Stimulated activated CD4-positive, alpha-beta T cell treated with anti-CD3 and anti-CD28 coated beads, TNF-alpha, amount 100 ng/mL, for 24 hours (primary cell): ENCODE results near the gene TMOD1.
"Not testable (repeated sequence)": the region's sequence is repeated elsewhere in the genome, so short reads cannot be mapped to it uniquely, and the experiment has no call there.

Experiments used
- DNase-seq, 3 experiments: peaks; one replicate each; pipeline ENCODE4 v3.0.0-alpha.2; 2020; ENCODE audit warnings: low read depth in 3 of 3

Gene TMOD1

DNA sequence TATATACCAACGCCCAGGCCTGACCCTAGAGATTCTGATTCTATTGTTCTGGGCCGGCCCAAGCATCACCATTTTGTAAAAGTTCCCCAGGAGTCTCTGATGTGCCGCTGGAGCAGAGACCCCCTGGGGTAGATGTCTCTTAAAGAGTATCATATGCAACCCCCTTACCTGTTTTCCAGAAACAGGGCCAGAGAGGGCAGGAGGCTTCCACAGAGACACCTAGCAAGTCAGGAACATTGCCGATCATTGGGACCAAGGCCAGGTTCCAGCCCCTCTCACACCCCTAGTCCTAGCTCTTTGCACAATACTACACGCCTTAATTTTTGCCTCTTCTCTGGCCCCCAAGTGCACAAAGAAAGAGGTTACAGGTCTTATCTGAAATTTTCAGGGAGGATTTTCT is 63.8 kb downstream of the TMOD1 start:
- no peak for DNase-seq

DNA sequence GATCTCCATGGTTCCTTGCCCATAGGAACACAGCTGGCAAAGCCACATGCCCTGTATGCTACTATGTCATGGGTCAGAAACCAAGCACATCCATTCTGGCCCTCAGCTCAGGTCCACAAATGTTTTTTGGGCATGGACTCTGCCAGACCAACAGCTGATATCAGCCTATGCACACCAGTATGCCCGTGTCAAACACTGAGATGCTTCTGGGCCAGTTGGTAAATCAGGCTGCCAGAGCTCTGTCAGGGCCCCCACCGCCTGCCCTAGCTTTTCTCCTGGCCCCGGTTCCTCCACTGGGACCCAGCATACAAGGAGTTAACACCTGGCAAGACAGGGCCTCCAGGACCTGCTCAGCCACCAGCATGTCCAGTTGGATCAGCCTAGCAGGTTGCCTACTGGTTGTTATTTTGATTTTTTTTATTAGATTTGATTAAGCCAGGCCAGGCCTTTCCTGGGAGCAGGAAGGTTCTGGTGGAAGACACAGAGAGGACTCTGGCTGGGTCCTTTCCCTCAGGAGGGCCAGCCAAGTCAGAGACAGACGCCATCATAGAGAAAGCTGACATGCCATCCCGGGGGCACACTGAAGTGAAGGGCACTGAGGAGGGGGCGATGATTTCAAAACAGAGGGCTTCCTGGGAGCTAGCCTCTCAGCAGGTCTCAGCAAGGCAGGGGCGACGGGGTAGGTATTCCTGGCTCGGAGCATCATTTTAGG is 65.9 kb downstream of the TMOD1 start:
- DNase-seq: no peak

DNA sequence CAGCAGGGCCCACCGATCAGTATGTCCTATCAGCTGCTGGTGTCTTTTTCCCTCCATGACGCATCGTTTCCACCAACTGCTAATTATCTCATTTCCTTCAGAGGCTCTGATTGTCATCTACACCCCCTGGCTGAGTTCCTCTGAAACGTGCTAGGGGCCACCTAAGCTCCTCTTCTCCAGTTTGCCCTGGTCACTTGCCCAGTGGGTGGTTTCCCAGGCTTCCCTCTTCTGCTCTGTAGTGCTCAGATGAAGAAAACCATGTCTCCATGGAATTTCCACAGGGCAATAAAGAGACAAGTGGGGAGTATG is 66.4 kb downstream of the TMOD1 start:
- DNase-seq: no peak

DNA sequence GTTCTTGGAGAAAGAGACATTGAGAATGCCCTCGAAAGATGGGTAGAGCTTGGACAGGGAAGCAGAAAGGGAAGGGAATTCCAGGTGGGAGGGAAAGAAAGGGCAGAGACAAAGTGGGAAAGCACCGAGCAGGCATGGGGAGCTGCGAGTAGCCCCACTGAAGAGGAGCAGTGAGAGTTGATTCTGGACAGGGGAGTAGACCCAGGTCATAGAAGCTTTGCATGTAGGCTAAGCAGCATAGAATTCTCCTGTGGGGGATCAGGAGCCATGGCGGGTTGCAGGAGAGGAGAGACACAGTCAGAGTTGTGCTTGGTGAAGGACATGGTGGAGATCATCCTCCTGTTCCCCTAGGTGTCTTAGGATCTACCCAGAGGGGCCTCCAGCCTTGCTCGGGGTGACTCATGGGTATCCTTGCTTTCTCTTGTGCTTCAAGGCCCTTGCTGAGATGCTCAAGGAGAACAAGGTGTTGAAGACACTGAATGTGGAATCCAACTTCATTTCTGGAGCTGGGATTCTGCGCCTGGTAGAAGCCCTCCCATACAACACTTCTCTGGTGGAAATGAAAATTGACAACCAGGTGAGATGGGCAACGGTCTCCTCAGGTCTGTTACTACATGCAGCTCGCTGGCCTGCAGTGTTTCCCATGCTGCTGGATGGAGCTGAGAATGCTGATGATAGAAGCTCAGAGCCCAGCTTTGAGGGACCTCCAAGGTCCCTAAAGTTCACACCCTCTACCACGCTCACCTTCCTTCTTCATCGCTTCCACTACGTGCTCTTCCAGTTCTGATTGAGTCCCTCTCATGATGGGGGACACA is 67.2 kb downstream of the TMOD1 start:
- no peak for DNase-seq

DNA sequence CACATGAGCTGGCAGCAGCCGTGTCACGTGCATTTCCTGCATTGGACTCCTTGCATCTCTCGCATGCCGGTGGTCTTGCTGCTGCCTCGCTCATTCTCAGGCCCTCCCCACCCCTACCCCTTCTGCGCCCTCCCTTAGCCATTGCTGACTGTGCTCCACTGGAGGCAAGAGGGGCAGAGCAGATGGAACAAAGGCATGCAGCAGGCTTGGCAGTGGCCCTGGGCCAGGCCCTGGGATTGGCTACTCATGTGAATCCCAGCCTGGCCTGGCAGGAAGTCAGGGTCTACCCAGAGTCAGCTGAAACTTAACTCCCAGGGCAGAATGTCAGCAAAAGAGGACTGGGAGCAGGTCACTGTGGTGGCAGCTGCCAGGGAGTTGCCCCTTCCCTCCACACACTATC is 69.4 kb downstream of the TMOD1 start:
- DNase-seq: no peak

DNA sequence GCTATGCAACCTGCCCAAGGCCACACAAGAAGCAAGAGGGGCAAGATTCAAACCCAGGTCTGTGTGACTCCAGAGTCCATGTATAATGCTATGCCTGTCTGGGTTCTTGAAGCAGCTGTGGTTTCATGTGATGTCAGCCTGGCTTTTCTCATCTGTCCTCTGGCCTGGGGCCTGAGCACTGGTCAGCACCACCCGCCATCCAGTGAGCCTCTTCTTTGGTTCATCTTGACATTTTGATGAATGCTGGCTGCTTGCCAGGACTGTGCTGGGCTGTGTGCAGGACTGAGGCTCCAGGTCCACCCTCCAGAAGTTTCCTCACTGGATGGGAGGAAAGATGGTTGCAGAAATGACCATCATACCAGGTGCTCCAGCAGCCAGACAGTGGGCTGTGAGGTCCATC is 70.2 kb downstream of the TMOD1 start:
- DNase-seq: no peak

DNA sequence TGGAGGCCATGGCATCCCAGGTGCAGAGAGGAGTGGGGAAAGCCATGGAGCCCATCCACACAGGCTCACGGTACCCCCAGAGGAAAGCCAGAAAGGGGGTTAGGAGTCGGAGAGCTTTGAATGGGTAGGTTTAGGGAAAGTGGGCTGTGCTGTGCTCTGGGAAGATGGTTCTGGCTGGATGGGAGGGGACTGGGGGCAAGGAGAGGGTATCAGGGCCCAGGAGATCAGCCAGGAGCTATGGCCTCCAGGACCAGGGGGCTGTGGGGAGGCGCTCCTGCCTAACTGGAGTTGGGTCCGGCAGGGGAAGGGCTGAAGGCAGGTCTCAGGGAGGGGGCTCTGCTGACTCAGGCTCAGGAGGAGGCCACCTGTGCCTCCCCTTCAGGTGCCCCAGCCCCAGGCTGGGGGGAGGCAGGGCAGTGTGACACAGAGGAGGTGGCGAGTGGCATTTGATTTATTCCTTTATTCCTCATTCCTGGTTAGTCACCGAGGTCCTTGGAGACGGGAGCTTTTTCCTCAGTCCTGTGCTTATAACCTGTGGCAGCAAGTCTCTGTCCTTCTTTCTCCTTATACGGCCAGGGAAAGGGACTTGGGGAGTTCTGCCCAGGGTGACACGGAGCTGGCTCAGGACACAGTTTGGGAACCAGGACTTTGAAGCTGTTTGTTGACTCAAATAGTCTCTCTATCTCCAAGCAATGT is 70.9 kb downstream of the TMOD1 start:
- DNase-seq: no peak

DNA sequence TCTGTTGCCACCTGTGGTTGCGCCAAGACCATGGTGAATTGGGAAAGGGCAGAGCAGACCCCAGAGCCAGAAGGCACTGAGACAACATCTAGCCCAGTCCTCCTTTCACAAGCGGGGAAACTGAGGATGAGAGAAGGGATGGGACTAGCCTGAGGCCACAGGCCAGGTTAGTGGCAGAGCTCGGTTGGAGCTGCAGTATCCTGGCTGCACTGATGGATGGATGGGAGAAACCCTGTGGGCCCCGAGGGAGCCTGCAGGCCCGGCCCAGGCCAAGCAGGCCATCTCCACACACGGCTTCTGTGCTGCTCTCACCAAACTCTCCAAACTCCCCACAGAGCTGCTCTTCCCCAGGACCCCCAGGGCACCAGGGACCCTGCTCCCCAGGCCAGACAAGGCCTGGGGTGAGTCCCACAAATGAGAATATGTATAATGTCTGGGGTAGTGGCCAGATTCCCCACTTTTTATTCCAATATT is 71.5 kb downstream of the TMOD1 start:
- no peak for DNase-seq

DNA sequence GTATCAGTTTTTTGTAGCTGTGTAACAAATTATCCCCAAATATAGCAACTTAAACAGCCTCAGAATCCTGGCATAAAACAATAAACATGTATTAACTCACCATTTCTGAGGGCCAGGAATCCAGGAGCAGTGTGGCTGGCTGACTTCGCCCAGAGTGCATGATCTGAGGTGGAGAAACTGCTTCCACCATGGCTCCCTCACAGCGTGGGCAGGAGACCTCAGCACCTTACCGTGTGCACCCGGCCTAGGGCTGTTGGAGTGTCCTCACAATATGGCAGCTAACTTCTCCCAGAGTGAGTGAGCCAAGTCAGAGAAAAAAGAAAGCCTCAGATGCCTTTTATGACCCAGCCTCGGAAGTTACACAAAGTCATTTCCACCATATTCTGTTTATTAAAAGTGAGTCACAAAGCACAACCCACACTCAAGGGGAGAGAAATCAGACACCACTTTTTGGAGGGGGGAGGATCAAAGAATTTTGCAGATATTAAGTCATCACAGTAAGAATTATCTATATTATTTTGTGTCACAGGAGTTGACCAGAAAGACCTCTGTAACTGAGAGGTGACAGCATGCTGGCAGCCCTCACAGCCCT is 72.1 kb downstream of the TMOD1 start:
- DNase-seq: no peak

DNA sequence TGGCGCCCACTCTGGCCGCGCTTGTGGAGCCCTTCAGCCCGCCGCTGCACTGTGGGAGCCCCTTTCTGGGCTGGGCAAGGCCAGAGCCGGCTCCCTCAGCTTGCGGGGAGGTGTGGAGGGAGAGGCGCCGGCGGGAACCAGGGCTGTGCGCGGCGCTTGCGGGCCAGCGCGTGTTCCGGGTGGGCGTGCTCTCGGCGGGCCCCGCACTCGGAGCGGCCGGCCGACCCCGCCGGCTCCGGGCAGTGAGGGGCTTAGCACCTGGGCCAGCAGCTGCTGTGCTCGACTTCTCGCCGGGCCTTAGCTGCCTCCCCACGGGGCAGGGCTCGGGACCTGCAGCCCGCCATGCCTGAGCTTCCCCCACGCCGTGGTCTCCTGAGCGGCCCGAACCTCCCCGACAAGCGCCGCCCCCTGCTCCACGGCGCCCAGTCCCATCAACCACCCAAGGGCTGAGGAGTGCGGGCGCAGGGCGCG is 72.7 kb downstream of the TMOD1 start:
- not testable (repeated sequence) for DNase-seq

DNA sequence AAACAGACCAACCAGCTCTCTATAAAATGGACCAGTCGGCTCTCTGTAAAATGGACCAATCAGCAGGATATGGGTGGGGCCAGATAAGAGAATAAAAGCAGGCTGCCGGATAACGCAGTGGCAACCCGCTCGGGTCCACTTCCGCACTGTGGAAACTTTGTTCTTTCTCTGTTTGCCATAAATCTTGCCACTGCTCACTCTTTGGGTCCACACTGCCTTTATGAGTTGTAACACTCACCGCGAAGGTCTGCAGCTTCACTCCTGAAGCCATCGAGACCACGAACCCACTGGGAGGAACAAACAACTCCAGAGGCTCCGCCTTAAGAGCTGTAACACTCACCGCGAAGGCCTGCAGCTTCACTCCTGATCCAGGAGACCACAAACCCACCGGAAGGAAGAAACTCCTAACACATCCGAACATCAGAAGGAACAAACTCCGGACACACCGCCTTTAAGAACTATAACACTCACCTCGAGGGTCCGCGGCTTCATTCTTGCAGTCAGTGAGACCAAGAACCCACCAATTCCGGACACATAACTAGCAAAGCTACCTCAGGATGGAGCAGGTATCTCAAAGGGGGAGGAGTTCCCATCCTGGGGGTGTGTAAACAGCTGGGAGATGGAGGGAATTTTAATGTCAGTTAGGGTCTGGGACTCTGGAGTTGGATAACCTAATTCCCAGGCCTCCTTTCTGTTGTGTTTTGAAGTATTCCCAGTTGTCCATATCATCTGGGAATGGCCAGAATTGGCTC is 73.6 kb downstream of the TMOD1 start:
- peak in 1 of 3 experiments; percentile 8 for DNase-seq

DNA sequence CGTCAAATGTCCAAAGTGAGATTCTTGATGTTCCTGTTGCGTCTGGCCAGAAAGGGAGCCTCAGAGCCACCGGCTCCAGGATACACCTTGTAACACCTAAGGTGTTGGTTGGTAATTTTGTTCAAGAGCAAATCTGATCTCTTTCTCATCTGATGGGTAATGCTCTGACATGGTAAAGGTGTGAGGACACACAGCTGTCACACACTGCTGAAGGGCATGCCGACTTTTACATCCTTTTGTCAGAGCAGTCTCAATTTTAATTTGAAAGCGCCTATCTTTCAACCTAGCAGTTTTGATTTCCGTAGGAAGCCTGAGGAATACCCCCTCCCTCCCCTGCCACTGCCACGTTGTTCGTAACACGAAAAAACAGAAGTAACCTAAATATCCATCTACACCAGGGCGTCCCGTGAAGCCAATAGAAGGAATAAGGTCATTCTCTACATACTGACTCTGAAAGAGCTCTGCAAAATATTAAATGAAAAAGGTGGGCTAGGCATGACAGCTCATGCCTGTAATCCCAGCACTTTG is 74.3 kb downstream of the TMOD1 start:
- DNase-seq: no peak

DNA sequence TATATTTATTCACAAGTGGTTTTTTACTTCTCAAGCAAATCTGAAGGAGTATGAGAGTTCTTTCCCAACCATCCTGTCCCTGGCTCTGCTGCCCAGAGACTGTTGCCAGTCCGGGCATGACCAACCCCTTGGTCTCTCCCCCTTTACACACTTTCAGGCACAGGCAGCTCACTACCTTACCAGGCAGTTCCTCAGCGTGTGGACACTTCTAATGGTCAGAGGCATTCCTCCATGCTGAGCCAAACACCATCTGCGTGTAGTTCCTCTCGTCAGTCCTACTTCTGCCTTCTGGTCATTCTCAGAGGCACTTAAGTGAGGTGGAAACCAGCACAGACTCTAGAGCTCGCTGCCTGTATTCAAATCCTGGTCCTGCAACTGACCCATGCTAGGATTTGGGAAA is 75.6 kb downstream of the TMOD1 start:
- DNase-seq: no peak

DNA sequence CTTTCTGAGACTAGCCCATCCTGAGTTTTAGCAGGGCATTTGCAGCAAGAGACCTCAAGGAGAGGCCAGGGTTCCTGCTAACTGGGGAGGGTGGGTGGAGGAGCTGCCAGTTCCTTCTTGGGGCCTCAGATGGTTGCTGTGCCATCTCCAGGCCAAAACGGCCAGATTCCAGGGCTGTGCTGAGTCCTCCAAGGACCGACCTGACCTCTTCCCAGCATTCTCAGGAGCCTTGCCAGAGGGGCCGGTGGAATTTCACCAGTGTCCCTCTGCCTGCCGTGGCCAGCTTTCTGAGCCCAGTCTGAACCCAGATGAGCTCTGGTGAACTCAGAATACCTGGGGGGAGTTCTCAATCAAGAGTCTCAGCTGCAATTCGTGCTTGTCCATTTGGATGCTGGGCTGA is 77.4 kb downstream of the TMOD1 start:
- DNase-seq: no peak

DNA sequence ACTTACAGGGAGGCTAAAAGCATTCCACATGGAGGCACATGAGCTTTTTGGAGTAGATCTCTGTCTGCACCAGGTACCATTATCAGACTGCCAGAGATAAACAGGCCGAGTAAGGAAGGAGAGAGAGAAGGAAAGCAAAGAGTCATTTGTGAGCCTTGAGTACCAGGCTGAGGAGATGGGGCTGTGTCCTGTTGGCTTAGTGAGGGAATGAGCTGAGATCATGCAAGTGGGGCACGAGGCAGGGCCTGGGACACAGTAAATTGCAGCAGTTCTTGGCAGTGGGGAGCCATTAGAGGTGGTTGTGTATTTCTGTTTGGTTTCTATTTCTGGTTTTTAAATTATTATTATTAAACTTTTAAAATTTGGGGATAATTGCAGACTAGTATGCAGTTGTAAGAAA is 78.4 kb downstream of the TMOD1 start:
- no peak for DNase-seq

DNA sequence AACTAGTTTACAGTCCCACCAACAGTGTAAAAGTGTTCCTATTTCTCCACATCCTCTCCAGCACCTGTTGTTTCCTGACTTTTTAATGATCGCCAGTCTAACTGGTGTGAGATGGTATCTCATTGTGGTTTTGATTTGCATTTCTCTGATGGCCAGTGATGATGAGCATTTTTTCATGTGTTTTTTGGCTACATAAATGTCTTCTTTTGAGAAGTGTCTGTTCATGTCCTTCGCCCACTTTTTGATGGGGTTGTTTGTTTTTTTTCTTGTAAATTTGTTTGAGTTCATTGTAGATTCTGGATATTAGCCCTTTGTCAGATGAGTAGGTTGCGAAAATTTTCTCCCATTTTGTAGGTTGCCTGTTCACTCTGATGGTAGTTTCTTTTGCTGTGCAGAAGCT is 80.1 kb downstream of the TMOD1 start:
- DNase-seq: not testable (repeated sequence)

DNA sequence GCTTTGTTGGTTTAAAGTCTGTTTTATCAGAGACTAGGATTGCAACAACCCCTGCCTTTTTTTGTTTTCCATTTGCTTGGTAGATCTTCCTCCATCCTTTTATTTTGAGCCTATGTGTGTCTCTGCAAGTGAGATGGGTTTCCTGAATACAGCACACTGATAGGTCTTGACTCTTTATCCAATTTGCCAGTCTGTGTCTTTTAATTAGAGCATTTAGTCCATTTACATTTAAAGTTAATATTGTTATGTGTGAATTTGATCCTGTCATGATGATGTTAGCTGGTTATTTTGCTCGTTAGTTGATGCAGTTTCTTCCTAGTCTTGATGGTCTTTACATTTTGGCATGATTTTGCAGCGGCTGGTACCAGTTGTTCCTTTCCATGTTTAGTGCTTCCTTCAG is 83.3 kb downstream of the TMOD1 start:
- DNase-seq: not testable (repeated sequence)

DNA sequence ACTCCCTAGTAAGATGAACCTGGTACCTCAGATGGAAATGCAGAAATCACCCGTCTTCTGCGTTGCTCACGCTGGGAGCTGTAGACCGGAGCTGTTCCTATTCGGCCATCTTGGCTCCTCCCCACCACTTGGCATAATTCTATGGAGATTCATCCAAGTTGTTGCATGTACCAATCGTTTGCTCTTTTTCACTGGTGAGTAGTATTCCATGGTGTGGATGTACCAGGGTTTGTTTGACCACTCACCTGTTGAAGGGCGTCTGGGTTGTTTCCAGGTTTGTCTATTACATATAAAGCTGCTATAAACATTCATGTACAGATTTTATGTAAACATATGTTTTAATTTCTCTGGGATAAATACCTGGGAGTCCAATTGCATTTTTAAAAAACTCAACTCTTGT is 85.4 kb downstream of the TMOD1 start:
- DNase-seq: not testable (repeated sequence)

DNA sequence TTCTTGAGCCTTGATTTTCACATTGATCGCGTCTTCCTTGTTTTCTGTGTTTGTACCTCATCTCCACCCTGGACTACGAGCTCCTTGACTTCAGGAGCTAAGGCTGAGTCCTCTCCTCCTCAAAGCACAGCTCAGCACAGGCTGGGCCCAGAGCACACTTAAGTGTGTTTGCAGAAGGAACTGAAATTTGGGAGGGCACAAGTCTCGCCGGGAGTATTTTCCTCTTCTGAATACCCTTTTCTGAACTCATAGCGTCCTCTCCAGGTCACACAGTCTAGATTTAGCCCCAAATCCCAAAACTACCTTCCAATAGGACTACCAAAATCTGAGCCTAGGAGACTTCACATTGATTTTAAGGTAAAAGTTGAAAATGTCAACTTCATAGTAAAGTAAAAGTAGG is 90.1 kb downstream of the TMOD1 start:
- DNase-seq: no peak

DNA sequence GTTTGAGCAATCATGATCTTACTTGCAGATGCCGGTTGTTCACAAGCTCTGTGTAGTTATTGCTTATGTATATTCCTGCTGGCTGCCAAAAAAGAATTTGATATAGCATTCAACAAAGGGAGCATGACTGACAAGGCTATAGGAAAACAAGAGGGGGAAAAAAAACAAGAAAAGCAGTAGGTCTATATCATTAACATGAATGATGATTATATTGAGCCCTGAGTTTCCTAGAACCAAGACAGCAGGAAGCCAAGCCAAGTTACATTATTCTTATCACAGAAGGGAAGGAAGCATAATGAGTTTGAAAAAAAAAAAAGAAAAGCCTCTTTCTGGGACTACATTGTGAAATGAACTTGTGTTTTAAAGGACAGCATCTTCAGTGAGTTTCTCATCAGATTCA is 90.7 kb downstream of the TMOD1 start:
- DNase-seq: no peak

DNA sequence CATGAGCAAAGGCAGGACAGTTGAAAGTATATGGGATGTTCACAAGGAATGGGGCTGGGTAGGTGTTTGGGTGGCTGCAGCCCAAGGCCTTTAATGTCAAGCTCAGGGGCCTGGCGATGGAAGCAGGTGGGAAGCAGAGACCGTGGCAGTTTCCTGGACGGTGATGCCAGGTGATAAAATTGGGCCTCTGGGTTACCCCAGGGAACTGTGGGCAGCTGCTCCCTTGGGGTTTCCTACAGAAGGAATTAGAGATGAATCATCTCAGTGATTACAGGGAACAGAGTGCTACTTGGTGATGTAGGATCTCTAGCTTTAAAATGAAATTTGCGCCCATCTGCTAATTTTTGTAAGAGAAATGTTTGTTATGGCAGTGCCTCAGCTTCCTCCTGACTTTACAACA is 92.5 kb downstream of the TMOD1 start:
- no peak for DNase-seq
